Smooth muscle cell (in vitro differentiated cells): ENCODE data around the gene MATCAP1. TPM values are rescaled to one million over a fixed set of nuclear protein-coding genes. Genes with fewer than 3 reads are reported as not detected.
A peak's percentile ranks its signal among the peaks of the same experiment; 100 is the strongest.

ENCODE experiments used
- DNase-seq: peaks from one replicate; lab custom pipeline; 2025; ENCODE audit not compliant: unreplicated experiment; lab: John Stamatoyannopoulos, UW
- H2AFZ ChIP-seq: fragments of 200-600 bp; sonication (generic); 2 replicates; pipeline ENCODE4 v1.6.0; 2016; ENCODE audit warnings: antibody characterized with exemption, low read depth, mild to moderate bottlenecking
- H3F3A ChIP-seq: fragments of 200-600 bp; sonication (generic); 2 replicates; pipeline ENCODE4 v1.6.0; 2017; ENCODE audit warnings: antibody characterized with exemption, low read depth
- H3K27ac ChIP-seq: fragments of 200-600 bp; sonication (generic); 2 replicates; pipeline ENCODE4 v1.5.1; 2016; ENCODE audit warnings: low read depth, mild to moderate bottlenecking
- H3K27me3 ChIP-seq: fragments of 200-600 bp; sonication (generic); 2 replicates; pipeline ENCODE4 v1.6.1; 2016; ENCODE audit warnings: low read depth, mild to moderate bottlenecking
- H3K36me3 ChIP-seq: fragments of 200-600 bp; sonication (generic); 2 replicates; pipeline ENCODE4 v1.5.1; 2016; ENCODE audit warnings: low read depth
- H3K4me1 ChIP-seq: fragments of 200-600 bp; sonication (generic); 2 replicates; pipeline ENCODE4 v1.5.1; 2016; ENCODE audit warnings: low read depth
- H3K4me2 ChIP-seq: fragments of 200-600 bp; sonication (generic); 2 replicates; pipeline ENCODE4 v1.6.0; 2016; ENCODE audit warnings: mild to moderate bottlenecking
- H3K4me3 ChIP-seq: fragments of 200-600 bp; sonication (generic); 2 replicates; pipeline ENCODE4 v1.5.1; 2016; ENCODE audit warnings: mild to moderate bottlenecking
- H3K79me2 ChIP-seq: fragments of 200-600 bp; sonication (generic); 2 replicates; pipeline ENCODE4 v1.6.0; 2016; ENCODE audit warnings: low read depth, mild to moderate bottlenecking
- H3K9ac ChIP-seq: fragments of 200-600 bp; sonication (generic); 2 replicates; pipeline ENCODE4 v1.6.0; 2016; ENCODE audit warnings: low read depth
- H3K9me3 ChIP-seq: fragments of 200-600 bp; sonication (generic); replicated peaks from 2 replicates; pipeline ENCODE4 v1.5.1; 2016; ENCODE audit warnings: low read depth
- H4K20me1 ChIP-seq: fragments of 200-600 bp; sonication (generic); 2 replicates; pipeline ENCODE4 v1.6.0; 2016; ENCODE audit warnings: low read depth
- CTCF ChIP-seq: fragments of 200-600 bp; sonication (generic); IDR thresholded peaks from 2 replicates; pipeline ENCODE4 v1.5.1; 2017; ENCODE audit warnings: borderline replicate concordance, mild to moderate bottlenecking, antibody characterized with exemption; ENCODE audit not compliant: insufficient read depth, poor library complexity, severe bottlenecking
- WGBS: methylation state at CpG from one replicate; pipeline ENCODE4 v1.1.7; 2016; ENCODE audit warnings: low lambda C conversion rate; 5-methylcytosine and 5-hydroxymethylcytosine counted together
- polyA plus RNA-seq: library from polyadenylated mRNA; unstranded; fragments of >200 nt; fragmentation: Nextera tagmentation; extraction: Ambion mirVana; gene quantifications from 2 replicates; pipeline ENCODE4 v1.2.1, GENCODE V29; 2016
- total RNA-seq: library from RNA; depleted of rRNA; stranded (reverse); fragments of >200 nt; gene quantifications from 2 replicates; pipeline ENCODE4 v1.2.3, GENCODE V29; 2014

Gene MATCAP1
- total and polyA plus RNA-seq, 2 experiments from 2014 or later, result 24.0 to 24.7 TPM

GRCh38 chr16:67228905-67229304 is 45.1 kb upstream of the MATCAP1 start:
- Histone ChIP-seq H2AFZ (no peak overlapping the region), H3K36me3 (no peaks in the 10 kb centered on the region)
- 96% methylated on average over 9 of the region's 9 CpGs for WGBS

GRCh38 chr16:67228034-67228785 is 44.4 kb upstream of the MATCAP1 start:
- H4K20me1 ChIP-seq, result no peaks in the 10 kb centered on the region
- no peak for TF ChIP-seq CTCF
- no peak for DNase-seq
- peak overlapping the region; percentile 60 for H3K27ac ChIP-seq
- peaks cover 10% of the 10 kb centered on the region for H3K4me1 ChIP-seq
- H3K36me3 ChIP-seq, result no peaks in the 10 kb centered on the region
- peak overlapping the region; percentile 92 for H3K9ac ChIP-seq
- H2AFZ ChIP-seq, result no peak overlapping the region
- peak overlapping the region; percentile 97 for H3K4me2 ChIP-seq
- WGBS, result 97% methylated on average over 9 of the region's 9 CpGs
- no peaks in the 10 kb centered on the region for H3K9me3 ChIP-seq
- no peaks in the 10 kb centered on the region for H3K27me3 ChIP-seq
- H3K79me2 ChIP-seq, result peaks cover 21% of the 10 kb centered on the region
- H3K4me3 ChIP-seq, result peak overlapping the region; percentile 80
- no peaks in the 10 kb centered on the region for H3F3A ChIP-seq

More at GRCh38 chr16:67228905-67229304, 45.1 kb upstream of the MATCAP1 start:
- H3K9me3 ChIP-seq, result no peaks in the 10 kb centered on the region
- H3K27ac ChIP-seq, result no peak overlapping the region
- DNase-seq, result no peak
- no peaks in the 10 kb centered on the region for H4K20me1 ChIP-seq
- no peak overlapping the region for H3K4me3 ChIP-seq
- H3K79me2 ChIP-seq, result peaks cover 21% of the 10 kb centered on the region
- no peaks in the 10 kb centered on the region for H3F3A ChIP-seq
- peaks cover 10% of the 10 kb centered on the region for H3K4me1 ChIP-seq
- no peak overlapping the region for H3K4me2 ChIP-seq
- no peak overlapping the region for H3K9ac ChIP-seq
- TF ChIP-seq CTCF, result no peak
- H3K27me3 ChIP-seq, result no peaks in the 10 kb centered on the region

DNA sequence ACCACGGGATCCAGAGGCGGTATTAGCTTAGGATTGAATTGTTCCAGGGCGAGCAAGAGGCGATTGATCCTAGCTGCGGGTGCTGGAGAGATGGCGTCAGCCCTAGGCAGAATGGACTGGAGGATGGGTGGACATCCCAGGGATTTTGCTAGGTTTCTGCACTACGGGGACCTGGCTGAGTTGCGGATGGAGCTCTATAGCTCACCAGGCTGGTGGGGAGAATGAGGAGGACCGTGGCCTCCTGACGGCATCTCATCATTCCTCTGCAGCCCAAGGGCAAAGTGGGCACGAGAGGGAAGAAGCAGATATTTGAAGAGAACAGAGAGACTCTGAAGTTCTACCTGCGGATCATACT is 43.8 kb upstream of the MATCAP1 start:
- 36% methylated on average over 12 of the region's 12 CpGs for WGBS

More for the DNA sequence above, 43.8 kb upstream of the MATCAP1 start:
- no peaks in the 10 kb centered on the region for H3K36me3 ChIP-seq
- no peak for TF ChIP-seq CTCF
- H2AFZ ChIP-seq, result peak overlapping the region; percentile 29
- H3K27me3 ChIP-seq, result no peaks in the 10 kb centered on the region
- DNase-seq, result no peak
- H3F3A ChIP-seq, result no peaks in the 10 kb centered on the region
- H3K4me3 ChIP-seq, result peak overlapping the region; percentile 80
- peaks cover 21% of the 10 kb centered on the region for H3K79me2 ChIP-seq
- H3K4me1 ChIP-seq, result peaks cover 10% of the 10 kb centered on the region
- H3K27ac ChIP-seq, result peak overlapping the region; percentile 60
- no peaks in the 10 kb centered on the region for H4K20me1 ChIP-seq
- H3K9ac ChIP-seq, result peak overlapping the region; percentile 92
- no peaks in the 10 kb centered on the region for H3K9me3 ChIP-seq
- peak overlapping the region; percentile 97 for H3K4me2 ChIP-seq
